Measurements from ENCODE around the gene IL17B.

DNA sequence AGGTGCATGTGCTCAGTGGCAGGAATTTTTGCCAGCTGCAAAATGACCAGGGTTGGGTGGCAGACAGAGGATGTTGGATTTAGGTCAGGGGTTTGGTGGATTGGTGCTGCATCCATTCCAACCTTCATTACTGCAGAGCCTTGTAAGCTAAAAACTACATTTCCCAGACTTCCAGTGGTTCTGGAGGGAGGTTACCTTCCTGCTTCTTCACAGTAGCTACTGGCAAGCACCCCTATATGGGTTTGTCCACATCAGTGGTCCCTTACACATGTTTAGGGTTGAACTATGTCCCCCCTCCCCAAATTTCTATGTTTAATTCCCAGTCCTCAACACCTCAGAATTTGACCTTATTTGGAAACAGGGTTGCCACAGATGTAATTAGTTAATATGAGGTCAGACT lies 20.7 kb upstream of the IL17B start:
- no peak for TF ChIP-seq HDAC6 (IDR thresholded peaks at IDR 0.05; ENCODE audit: low read depth, low read length)
- no peak for TF ChIP-seq SIRT6 (IDR thresholded peaks at IDR 0.05; ENCODE audit: low read length)

Measured in H1 (cell line).